NCI-H526 (cell line): ENCODE measurements around the gene IFITM2.

Source experiments
- DNase-seq, 2 experiments: peaks; one replicate each; lab custom pipeline; 2025; lab: John Stamatoyannopoulos, UW

Gene IFITM2

DNA sequence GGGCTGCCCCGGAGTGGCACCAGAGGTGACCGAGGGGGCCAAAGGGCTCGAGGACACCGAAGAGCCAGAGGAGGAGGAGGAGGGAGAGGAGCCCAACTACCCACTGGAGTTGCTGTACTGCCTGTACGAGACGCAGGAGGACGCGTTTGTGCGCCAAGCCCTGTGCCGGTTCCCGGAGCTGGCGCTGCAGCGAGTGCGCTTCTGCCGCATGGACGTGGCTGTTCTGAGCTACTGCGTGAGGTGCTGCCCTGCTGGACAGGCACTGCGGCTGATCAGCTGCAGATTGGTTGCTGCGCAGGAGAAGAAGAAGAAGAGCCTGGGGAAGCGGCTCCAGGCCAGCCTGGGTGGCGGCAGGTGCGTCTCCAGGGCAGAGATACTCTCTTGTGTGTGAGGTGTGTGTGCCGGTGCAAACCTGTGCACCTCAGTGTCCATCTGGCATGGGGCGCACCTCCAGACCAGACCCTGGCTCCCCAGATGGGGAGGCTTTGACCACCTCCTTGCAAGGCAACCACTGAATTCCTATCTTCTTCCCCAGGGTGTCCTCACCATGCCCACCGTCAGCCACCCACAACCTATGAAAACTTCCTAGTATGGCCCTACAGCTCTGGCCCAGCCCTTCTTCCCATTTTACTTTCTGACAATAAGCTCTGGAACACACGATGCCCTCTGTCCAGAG, 26.0 kb upstream of the IFITM2 start:
- DNase-seq: no peak

DNA sequence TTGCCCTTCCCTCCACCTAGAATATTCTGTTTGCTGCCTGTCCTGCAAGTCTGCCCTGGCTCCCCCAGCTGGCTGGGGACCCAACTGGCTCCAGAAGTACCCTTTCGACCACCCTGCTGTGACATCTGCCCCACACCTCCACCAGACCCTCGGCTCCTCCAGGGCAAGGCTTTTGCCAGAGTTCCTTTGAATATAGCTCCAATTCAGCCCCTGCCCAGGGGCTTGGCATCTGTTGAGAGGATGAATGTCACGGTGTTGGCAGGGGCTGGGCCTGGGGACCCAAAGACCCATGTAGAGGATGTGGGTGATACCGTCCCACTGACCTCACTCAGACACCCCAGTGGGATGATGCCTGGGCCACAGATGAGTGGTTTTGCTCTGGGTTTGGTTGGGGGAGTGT, 25.4 kb upstream of the IFITM2 start:
- no peak for DNase-seq

DNA sequence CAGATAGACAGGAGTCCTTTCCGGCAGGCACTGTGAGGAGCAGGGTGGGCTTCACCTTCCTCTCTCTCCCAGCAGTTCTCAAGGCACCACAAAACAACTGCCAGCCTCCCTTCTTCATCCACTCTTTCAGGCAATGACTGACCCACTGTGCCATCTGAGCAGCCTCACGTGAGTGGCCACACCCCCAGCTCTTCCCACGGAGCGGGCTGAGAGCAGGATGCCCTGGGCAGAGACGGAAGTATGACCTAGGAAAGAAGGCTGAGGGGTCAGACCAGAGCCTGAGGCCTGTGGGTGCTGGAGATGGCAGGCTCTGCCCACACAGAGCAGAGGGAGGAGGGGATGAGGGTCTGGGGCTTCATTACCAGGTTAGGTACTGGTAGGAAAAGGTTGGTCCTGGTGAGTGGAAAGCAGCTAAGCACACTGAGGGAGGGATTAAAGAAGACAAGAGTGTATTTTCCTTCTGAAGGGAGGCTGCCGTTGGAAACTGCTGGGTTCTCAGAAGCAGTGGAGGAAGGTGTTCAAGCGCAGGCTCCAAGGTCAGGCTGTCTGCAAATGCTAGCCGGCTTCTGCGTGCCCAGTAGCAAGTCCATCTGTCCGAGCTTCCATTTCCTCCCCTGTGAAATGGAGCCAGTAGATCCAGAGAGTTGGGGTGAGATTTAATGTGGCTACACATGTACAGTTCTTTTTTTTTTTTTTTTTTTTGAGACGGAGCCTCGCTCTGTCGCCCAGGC, 24.8 kb upstream of the IFITM2 start:
- no peak for DNase-seq

DNA sequence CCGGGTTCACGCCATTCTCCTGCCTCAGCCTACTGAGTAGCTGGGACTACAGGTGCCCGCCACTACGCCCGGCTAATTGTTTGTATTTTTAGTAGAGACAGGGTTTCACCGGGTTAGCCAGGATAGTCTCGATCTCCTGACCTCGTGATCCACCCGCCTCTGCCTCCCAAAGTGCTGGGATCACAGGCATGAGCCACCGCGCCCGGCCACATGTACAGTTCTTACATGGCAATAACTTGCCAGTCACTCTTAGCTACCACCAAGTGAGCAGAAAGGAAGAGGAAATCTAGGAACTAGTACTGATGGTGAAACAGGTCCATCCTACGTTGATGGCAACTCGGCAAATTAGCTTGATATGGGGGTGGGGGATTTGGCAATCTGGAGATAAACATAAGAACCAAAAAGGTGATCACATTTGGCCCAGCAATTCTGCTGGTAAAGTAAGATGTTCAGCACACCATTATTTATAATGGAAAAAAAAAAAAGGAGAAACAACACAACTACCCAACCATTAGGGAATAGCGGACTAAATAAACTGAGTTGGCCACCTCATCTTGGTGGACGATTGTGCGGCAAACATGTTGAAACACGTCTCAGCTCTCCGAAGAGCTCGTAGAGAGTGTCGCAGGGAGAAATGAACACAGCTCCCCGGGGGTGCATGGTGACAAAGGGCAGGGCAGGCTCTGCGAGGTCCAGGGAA, 24.1 kb upstream of the IFITM2 start:
- DNase-seq: no peak

DNA sequence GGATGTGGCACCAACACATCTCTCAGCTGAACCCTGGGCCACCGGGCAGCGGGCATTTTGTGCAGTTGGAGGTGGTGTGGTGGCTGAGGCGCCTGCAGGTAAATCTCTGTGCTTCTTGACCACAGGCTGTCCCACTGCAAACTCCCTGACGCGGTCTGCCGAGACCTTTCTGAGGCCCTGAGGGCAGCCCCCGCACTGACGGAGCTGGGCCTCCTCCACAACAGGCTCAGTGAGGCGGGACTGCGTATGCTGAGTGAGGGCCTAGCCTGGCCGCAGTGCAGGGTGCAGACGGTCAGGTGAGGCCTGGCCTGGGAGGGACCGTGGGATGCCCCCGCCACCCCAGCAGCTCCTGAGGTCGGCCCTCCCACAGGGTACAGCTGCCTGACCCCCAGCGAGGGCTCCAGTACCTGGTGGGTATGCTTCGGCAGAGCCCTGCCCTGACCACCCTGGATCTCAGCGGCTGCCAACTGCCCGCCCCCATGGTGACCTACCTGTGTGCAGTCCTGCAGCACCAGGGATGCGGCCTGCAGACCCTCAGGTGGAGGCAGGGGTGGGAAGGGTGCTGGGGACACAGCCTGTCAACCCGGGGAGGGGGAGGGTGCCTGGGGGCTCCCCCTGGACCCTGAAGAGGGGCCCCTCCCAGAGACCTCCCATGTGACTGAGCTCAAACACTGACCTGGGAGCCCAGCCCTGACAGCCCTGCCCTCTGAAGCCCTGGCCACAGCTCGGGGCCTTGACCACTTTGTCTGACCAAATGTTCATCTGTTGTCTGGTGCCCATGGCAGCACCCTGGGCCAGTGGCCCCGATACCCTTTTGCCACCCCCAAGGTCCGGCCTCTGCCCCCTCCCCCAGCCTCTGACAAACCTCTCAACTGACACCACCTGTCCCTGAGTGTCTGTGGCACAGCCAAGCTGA, 23.3 kb upstream of the IFITM2 start:
- DNase-seq: no peak

DNA sequence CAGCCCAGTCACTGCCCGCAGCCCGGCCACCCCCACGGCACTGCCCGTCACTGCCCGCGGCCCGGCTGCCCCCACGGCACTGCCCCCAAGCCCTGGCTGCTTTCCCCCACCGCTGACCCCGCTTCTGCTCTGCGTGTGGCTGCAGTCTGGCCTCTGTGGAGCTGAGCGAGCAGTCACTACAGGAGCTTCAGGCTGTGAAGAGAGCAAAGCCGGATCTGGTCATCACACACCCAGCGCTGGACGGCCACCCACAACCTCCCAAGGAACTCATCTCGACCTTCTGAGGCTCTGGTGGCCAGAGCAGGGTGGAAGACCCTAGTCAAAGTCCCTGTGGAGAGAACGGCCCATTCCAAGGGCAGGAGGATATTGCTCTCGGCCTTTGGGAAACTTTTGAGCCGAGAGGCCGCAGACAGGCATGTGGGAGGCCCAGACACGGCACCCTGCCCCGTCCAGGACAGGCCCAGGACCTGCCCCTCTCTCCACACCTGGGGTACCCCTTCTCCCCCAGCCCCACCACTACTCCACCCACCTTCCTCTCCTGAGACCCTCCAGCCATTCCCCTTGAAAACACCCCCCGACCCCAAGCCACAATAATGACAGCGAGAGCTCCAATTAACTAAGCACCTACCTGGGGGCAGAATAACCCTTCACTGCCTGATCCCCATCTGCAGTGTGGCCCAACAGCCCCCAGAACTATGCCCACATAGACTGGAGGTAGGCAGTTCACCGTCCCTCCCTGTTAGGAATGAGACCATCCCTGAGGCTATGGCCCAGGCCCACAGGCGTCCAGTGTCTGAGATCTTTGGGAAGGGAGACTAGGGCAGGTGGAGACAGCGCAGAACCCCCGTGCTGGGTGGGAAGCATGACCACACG, 22.4 kb upstream of the IFITM2 start:
- no peak for DNase-seq

DNA sequence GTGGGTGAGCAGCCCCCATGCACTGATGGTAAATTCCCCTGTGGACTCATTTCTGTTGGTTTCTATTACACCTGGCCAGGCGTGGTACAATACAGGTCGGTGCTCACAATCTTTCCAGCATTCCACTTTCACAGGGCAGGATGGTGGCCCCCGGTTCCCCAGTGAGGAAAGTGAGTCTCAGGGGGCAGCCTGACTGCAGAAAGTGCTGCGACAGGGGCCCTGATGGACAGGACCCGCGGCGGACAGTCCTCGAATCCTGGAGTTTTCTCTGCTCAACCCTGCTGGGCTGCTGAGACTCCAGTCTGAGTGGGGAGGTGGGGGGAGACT, 21.8 kb upstream of the IFITM2 start:
- no peak for DNase-seq

DNA sequence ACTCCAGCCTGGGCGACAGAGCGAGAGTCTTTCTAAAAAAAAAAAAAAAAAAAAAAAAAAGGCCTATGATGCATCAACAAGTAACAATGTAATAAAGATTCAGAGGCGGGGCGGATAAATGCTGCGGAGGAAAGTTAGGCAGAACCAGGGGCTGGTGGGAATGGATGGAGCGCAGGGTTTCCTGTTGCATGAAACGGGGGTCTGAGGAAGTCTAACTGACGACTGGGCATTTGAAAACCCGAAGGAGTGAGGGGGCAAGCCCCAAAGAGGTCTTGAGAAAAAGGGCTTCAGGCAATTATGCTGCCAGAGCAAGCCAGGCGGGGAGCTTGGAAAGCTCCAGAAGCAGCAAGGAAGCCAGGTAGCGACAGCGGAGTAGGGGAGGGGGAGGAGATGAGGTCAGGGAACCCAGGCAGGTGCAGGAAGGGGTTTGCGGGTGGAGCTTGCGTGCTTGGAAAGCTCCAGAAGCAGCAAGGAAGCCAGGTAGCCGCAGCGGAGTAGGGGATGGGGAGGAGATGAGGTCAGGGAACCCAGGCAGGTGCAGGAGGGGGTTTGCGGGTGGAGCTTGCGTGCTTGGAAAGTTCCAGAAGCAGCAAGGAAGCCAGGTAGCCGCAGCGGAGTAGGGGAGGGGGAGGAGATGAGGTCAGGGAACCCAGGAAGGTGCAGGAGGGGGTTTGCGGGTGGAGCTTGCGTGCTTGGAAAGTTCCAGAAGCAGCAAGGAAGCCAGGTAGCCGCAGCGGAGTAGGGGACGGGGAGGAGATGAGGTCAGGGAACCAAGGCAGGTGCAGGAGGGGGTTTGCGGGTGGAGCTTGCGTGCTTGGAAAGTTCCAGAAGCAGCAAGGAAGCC, 20.4 kb upstream of the IFITM2 start:
- DNase-seq: peak in 1 of 2 experiments; percentile 42

DNA sequence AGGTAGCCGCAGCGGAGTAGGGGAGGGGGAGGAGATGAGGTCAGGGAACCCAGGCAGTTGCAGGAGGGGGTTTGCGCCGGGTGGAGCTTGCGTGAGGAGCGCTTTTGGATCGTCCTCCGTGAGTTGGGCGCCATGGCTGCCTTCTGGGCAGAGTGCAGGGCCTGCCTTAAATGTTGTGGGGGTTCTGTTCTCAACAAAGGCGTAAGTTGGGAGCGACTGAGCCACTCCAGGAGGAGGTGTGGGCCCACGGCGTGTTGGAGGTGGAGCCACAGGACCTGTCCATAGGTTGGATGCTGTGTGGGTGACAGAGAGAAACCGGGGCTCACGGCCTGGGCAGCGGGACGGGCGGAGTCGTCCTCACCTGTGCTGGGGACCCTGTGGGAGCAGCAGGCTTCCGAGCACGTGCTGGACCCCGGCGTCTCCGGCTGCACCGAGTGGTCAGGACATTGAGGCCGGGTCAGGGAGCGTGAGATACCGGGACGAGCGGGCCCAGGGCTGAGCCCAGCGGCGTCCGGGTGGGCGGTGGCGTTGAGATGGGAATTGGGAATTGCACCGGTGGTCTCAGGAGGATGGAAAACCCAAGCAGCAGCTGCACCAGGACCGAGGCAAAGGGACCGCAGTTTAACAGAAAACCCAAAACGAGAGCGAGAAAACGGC, 19.7 kb upstream of the IFITM2 start:
- DNase-seq: peak in 1 of 2 experiments; percentile 40

DNA sequence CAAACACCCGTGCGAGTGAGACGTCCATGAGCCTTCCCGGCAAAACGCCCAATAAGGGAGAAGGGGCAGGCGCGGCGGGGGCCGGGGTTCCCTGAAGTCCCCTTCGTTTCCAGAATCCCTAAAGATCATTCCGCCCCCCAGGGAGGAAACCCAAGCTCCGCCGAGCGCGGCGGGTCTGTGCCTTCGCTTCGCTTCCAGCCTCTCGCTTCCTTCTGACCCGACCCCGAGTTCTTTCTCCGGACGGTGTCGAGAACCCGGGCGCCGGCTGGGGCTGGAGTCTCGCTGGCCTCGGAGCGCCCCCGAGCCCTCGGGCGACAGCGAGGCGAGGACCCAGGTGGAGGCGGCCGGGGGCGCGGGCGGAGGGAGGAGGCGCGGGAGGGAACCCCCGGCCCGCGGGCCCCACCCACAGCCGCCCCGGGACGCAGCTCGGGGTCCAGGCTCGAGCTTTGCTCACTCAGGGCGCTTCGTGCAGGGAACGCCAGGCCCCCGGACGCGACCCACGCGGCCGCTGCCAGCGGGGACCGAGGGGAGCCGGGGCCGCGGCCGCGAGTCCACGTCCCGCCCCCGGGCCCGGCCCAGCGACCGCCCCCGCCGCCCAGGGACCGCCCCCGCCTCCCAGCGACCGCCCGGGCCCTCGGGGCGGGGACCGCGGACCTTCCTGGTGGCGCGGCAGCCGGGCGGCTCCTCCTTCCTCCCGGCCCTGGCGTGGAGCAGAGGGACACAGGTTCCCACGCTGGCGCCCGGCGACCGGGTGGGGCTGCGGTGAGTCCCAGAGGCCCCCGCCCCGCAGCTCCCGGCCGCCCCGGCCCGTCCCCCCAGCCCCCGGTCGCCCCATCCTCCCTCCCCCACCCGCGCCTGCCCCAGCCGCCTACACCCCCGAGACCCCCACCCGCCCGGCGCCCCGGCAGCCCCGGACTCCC, 18.9 kb upstream of the IFITM2 start, which contains the start of gene PGGHG:
TSS of gene PGGHG (plus strand) at position 649 of the 920 bp plus-strand sequence. CDS start 691 bp downstream, outside the sequence.
- DNase-seq: peak in 1 of 2 experiments; percentile 60

DNA sequence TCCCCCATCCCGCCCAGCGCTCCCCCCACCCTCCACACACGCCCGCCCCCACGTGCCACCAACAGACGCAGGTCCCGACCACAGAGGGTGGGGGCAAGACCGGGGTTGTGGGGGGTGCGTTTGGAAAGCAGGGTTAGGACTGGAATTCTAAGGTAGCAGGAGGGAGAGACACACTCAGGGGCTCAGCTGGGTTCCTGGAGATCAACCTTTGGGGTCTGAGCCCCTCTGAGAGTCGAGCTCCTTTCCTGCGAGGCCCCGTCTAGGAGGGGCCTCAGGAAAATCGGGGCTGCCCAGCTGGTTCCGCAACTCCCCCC, 18.3 kb upstream of the IFITM2 start:
- no peak for DNase-seq

DNA sequence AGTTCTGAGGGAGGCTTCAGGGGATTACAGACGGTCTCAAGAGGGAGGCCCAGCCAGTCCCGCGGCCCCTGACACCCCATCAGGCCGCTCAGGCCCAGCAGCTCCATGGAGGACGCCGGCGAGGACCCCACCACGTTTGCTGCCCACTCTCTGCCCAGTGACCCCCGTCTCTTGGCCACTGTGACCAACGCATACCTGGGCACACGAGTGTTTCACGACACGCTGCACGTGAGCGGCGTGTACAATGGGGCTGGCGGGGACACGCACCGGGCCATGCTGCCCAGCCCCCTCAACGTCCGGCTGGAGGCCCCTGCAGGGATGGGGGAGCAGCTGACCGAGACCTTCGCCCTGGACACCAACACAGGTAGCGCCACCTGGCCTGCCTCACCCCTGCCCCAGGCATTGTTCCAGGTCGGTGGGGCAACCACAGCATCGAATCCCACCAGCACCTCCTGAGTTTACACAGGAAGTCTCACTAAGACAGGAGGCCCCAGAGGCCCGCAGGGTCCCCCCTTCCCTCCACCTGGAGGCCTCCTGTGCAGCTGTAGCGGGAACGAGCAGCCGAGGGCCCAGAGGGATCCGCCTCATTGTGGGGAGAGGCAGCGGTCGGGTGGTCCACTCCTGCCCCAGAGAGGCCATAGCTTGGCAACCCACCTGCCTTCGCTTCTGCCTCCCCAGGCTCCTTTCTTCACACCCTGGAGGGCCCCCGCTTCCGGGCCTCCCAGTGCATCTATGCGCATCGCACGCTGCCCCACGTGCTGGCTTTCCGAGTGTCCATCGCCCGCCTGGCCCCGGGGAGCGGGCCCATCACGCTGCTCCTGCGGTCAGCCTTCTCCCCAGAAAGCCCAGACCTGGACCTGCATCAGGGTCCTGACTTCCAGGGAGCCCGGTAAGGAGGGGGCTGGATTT, 17.6 kb upstream of the IFITM2 start:
- no peak for DNase-seq

DNA sequence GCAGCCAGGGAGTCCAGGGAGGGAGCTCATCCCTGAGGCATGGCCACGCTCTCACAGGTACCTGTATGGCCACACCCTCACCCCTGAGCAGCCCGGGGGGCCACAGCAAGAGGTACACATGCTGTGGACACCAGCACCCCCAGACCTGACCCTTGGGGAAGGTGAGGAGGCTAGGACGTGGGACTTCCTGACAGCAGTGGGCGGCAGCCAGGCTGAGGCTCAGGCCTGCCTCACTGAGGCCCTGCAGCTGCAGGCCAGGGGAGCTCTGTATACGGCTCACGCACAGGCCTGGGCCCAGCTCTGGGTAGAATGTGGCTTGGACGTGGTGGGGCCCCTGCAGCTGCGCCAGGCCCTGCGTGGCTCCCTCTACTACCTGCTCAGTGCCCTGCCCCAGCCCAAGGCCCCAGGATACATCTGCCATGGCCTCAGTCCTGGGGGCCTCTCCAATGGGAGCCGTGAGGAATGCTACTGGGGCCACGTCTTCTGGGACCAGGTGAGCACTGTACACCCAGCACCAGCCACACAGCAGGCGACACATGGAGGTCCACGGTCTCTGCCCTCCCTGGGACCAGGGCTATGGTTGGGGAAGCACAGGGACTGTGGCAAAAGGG, 16.9 kb upstream of the IFITM2 start:
- DNase-seq: no peak

DNA sequence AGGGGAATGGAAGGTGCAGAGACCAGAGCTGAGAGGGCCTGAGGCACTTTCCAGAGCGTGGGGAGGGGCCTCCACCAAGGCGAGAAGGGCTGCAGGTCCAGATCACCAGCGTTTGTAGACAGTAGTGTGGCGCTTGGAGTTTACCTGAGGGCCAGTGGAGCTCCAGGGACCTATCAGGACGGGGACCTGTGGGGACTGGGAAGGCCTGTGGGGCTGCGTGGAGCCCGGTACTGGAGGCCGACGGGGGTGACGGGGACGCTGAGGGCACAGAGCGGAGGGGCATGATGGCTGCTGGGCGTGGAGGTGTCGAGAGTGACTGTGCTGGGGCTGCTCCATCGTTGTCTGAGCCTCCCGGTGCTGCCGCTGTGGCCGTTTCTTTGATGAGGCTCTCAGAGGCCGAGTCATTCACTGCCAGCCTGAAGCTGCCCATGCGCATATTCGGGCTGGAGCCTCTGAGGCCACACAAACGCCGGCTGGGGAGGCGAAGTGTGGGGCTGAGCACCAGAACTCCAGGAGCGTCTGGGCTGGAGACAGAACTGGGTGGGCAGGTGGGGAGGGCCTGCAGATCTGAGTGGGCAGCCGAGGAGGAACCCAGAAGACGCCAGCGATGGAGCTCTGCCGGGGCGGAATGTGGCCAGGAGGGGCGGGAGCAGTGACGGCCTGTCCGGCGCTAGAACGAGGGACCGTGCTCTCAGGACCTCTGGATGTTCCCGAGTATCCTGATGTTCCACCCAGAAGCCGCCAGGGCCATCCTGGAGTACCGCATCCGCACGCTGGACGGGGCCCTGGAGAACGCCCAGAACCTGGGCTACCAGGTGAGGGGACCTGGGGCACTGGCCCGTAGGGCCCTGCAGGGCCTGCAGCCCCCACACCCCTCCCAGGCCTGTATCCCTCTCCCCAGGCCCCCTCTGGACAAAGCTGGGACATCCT, 16.1 kb upstream of the IFITM2 start:
- DNase-seq: no peak

DNA sequence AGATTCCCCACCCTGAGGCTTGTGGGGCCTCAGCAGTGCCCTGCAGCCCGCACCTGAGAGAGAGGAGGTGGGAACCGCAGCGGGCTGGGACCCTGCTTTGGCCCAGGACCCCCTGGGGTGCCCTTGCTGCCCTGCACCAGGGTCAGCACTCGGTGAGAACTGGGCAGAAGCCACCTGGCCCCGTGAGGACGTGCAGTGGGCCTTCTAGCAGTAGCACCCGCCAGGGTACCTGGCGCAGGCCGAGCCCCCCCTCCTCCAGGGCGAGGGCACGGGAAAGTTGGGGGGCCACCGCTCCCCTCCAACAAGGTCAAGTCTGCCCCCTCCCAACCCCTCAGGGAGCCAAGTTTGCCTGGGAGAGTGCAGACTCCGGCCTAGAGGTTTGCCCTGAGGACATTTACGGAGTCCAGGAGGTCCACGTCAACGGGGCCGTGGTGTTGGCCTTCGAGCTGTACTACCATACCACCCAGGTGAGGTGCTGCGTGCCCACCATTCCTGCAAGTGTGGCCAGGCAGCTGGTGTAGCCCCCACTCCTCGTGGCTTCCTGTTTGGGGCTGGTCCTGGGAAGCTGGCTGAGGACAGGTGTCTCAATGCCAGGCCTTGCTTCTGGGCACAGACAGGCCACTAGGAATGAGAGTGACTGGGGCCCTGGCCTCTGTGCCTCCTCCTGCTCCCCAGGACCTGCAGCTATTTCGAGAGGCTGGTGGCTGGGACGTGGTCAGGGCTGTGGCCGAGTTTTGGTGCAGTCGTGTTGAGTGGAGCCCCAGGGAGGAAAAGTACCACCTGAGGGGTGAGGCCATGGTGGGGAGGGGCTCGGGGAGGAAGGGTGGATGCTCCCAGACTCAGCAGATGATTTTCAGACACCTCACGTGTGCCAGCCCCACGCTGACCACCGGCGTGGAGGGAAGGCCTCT, 15.2 kb upstream of the IFITM2 start:
- DNase-seq: no peak
